ENCODE data around the gene FRMD3.

DNA sequence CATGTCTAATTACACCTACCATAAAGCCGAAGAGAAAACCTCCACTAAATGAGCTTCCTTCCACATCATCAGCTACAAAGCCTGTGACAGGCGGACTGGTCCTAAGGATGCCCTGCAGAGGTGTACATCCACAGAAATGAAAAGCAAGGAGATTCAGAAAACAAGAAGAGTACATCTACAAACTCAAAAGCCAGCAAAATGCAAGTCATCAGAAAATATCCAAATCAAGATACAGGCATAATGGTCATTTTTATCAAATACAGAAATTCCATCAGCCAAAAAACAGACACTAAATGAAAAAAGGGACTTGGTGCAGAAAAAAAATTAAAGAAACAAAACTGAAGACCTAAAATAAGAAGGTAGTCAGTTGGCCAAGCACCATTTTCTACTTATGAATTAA is 79.7 kb downstream of the FRMD3 start:
- TF ChIP-seq CTCF (IDR thresholded peaks at IDR 0.05) (no peak), POLR2A (IDR thresholded peaks at IDR 0.05) (no peak)

Measured in body of pancreas (tissue), 4 donors.